Measurements from ENCODE around the gene INPP4B.

The INPP4B gene

GRCh38 chr4:142567620-142568451, 278.3 kb downstream of the INPP4B start:
- DNase-seq = no peak

- DNase-seq = no peak
These were observed 278.9 kb downstream of the INPP4B start for GRCh38 chr4:142567199-142567598.

- DNase-seq = no peak
These were observed 279.3 kb downstream of the INPP4B start for GRCh38 chr4:142566777-142567176.

GRCh38 chr4:142566243-142566642, 279.9 kb downstream of the INPP4B start:
- no peak for DNase-seq

GRCh38 chr4:142565771-142566170, 280.3 kb downstream of the INPP4B start:
- DNase-seq = no peak

GRCh38 chr4:142563682-142564291, 282.3 kb downstream of the INPP4B start:
- DNase-seq = no peak

- no peak for DNase-seq
These were observed 286.1 kb downstream of the INPP4B start for GRCh38 chr4:142559986-142560385.

GRCh38 chr4:142558851-142559250, 287.2 kb downstream of the INPP4B start:
- no peak for DNase-seq

- no peak for DNase-seq
These were observed 288.8 kb downstream of the INPP4B start for GRCh38 chr4:142557239-142557801.

GRCh38 chr4:142556570-142557238, 289.4 kb downstream of the INPP4B start:
- DNase-seq = no peak

- no peak for DNase-seq
These were observed 290.1 kb downstream of the INPP4B start for GRCh38 chr4:142556048-142556447.

- DNase-seq = no peak
These were observed 291.7 kb downstream of the INPP4B start for GRCh38 chr4:142554412-142554811.

- no peak for DNase-seq
These were observed 294.4 kb downstream of the INPP4B start for GRCh38 chr4:142551517-142552305.

GRCh38 chr4:142550965-142551364, 295.1 kb downstream of the INPP4B start:
- no peak for DNase-seq

GRCh38 chr4:142549726-142550463, 296.2 kb downstream of the INPP4B start:
- DNase-seq = no peak

- DNase-seq = no peak
These were observed 296.9 kb downstream of the INPP4B start for GRCh38 chr4:142549248-142549647.

GRCh38 chr4:142548491-142548890, 297.6 kb downstream of the INPP4B start:
- no peak for DNase-seq

- no peak for DNase-seq
These were observed 298.1 kb downstream of the INPP4B start for GRCh38 chr4:142547974-142548373.

- no peak for DNase-seq
These were observed 301.5 kb downstream of the INPP4B start for GRCh38 chr4:142544594-142544993.

GRCh38 chr4:142544039-142544438, 302.1 kb downstream of the INPP4B start:
- no peak for DNase-seq

GRCh38 chr4:142540483-142540804, 305.7 kb downstream of the INPP4B start:
- no peak for DNase-seq

Measured in hippocampal formation (tissue), 2 donors.